Ureter (tissue), 1 donor: ENCODE data around the gene MBP. TPM values are rescaled to one million over a fixed set of nuclear protein-coding genes. Genes with fewer than 3 reads are reported as not detected.
A peak's percentile ranks its signal among the peaks of the same experiment; 100 is the strongest.

Source experiments
- DNase-seq: peaks from one replicate; pipeline ENCODE4 v3.0.0-alpha.2; 2020; ENCODE audit warnings: low spot score
- total RNA-seq: library from RNA; stranded (reverse); gene quantifications from one replicate; pipeline ENCODE4 v1.2.4, GENCODE V29; 2023
- donor health status: DM: yes; HTN: yes; CAD: no.

MBP gene
- total RNA-seq, 1 donor from 2014 or later, result 78.7 TPM

DNA sequence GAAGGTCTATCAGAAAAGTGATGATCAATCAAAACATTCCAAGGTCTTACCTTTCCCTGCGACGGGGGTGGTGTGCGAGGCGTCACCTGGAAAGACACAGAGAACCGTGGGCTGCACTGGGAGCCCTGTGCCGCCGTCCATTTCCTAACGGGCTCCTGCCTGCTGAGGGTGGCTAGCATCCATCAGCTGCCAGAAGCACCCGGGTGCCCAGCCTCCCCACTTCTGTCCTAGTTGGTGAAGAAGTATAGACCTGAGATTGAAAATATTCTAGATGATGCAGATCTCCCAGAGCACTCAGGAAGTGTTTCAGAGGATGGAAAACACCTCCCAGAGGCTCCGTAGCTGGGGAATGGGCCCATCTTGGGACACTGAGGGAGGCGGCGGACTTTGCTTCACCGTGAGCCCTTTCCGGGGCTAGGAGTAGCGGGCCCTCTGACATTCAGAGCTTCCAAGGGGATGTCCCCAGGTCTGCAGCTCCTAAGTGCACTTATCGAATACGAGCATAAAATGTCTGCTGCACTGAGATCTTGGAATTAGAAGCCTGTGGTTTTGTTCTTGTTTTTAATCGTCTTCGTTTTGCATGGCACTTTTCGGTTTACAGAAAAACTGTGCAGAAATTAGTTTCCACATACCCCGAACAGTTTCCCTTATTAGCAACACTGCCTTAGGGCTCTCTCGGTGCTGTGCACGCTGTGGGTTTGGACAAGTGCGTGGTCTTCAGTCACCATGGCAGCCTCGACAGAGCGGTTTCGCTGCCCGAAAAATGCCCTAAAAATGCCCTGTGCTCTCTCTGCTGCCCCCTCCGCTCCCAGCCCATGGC, 143.5 kb downstream of the MBP start:
- peak; percentile 27 for DNase-seq

DNA sequence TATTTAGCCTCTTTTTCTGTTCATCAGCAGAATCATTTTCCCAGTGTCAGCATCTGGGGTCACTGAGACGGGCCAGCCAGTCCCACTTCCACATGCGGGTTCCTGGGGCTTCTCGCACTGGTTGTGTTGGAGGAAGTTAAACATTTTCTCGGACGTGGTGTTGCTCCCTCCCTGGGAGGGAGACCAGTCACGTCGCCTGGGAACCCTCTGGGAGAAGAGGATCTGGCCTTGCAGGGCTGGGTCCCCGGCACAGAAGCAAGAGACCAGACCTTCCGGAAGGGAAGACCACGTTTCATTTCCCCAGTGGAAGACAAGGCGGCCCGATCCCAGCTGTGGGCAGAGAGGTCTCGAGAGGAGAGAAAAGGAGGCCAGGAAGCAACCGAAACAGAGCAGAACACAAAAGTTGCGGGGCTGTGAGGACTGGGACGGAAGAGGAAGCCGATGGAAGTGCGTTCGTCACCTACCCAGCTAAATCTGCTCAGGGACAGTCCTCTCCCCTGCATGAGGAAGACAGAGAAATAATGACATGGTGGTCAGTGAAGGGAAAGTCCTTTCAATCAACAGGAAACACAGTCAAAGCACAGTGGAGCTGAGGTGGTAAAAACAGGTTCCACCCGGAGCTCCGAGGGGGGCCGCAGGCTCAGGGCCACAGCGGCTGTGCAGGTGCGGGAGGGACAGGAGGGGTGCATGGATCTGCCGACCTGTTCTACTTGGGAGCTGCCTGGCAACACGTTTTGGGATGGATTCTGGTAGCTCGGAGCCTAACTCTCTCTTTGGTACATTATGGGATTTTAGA, 144.4 kb downstream of the MBP start:
- peak; percentile 40 for DNase-seq

DNA sequence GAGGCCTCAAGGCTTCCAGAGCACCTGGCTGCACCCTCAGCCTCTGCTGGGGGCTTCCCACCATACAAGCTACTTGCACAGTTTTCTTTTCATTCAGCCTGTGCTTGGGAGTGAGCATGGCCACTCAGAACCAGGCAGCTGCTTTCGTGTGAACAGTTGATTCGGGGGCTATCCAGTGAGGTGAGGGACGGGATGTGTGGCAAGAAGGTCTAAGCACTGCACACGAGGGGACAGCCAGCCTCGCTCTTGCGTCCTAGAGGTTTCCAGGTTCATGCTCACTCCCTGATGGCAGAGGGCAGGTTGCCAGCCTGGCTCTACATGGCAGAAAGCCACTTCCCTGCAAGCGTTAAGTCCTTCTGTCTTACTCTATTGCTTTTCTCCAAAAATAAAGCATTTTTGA, 146.2 kb downstream of the MBP start:
- DNase-seq, result peak; percentile 34

- no peak for DNase-seq
These were observed 146.7 kb downstream of the MBP start for GRCh38 chr18:76985951-76986236.

- DNase-seq, result peak; percentile 34
These were observed 147.2 kb downstream of the MBP start for GRCh38 chr18:76985156-76985950.

GRCh38 chr18:76984193-76985155, 148.1 kb downstream of the MBP start:
- peak; percentile 32 for DNase-seq

DNA sequence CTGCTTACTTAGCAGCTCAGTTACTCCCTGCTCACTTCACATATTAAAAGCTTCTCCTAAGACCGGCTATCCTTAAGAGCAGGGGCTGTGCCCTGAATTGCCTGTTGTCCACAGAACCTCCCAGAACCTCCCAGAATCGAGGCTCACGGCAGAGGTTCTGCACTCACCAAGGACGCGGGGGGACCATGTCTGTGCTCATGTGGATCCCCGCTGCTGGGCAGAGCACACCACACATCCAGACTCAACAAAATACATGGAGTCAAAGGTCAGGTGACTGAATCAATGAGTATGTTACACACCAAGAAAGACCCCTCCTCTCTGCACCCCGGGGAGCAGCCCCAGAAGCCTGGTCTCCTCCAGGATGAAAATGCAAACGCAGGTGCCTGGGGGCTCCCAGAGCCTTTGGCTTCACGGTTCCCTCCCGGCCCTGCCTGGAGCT, 149.0 kb downstream of the MBP start:
- DNase-seq, result peak; percentile 35

- DNase-seq, result peak; percentile 86
These were observed 149.6 kb downstream of the MBP start for GRCh38 chr18:76982841-76983583.

GRCh38 chr18:76982038-76982437, 150.5 kb downstream of the MBP start:
- DNase-seq, result peak; percentile 28

GRCh38 chr18:76981396-76981968, 151.1 kb downstream of the MBP start:
- DNase-seq, result peak; percentile 36

GRCh38 chr18:76980663-76981395, 151.8 kb downstream of the MBP start:
- DNase-seq, result peak; percentile 29

DNA sequence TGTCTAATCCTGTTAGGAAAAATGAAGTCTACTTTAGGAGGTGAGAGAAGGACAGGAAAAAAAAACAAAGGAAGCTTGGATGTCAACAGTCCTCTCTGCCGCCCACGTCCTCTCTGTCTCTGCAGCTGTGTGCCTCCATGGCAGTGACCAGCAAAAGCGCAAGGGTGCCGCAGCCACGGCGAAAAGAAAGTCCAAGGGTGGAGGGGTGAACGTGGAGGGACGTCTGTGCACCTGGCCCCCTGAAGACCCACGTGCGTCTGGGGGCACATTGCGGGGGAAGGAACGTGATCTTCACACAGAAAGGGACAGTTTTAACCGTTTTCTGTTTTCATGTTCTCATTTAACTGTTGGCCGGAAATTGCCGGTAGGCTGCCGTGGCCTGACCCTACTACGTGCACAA, 152.7 kb downstream of the MBP start:
- DNase-seq, result no peak

- peak; percentile 12 for DNase-seq
These were observed 153.4 kb downstream of the MBP start for GRCh38 chr18:76979111-76979751.

- no peak for DNase-seq
These were observed 154.0 kb downstream of the MBP start for GRCh38 chr18:76978616-76979015.

DNA sequence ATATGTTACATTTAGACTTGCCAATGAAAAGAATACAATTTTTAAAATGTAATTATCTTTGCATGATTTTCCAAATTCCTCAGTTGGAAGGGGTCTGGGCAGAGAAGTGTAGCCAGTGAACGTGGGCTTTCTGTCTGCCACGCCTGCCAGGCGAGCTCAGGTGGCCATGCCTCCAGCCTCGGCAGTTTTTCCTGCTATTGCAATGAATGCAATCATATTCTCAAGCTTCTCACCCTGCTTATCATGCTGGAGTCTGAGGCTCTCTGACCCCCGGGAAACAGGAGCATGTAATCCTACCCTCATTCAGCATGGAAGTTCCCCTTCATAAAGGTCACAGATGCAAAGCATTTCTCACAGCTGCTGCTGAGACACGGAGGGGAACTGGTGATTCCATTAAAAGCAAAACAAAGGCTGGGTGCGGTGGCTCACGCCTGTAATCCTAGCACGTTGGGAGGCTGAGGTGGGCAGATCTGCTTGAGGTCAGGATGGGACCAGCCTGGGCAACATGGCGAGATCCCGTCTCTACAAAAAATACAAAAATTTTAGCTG, 154.8 kb downstream of the MBP start:
- DNase-seq, result peak; percentile 23

- DNase-seq, result peak; percentile 31
These were observed 155.4 kb downstream of the MBP start for GRCh38 chr18:76977108-76977621.

GRCh38 chr18:76975577-76976110, 156.9 kb downstream of the MBP start:
- peak; percentile 32 for DNase-seq

DNA sequence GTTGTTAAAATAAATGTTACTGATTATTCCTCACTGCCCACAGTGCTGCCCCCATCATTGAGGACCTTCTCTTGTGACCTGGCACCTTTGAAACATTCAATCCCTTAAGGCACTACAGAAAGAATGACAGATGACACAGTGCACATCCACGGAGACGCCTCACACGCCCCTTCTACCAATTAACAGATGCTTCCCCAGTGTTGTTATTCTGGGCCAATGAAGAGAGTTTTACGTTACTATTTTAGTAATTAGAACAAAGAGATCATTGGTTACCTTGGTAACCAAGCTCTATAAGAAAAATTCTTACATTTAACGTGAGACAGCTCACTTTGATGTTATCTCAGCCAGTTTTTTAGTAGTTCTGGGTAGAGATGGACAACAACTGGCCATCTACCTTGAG, 158.2 kb downstream of the MBP start:
- no peak for DNase-seq
